Fibroblast of skin of abdomen (primary cell): ENCODE measurements around the gene LMO4.

Experiments used
- DNase-seq: peaks from one replicate; pipeline ENCODE4 v3.0.0-alpha.2; 2013

Gene LMO4

DNA sequence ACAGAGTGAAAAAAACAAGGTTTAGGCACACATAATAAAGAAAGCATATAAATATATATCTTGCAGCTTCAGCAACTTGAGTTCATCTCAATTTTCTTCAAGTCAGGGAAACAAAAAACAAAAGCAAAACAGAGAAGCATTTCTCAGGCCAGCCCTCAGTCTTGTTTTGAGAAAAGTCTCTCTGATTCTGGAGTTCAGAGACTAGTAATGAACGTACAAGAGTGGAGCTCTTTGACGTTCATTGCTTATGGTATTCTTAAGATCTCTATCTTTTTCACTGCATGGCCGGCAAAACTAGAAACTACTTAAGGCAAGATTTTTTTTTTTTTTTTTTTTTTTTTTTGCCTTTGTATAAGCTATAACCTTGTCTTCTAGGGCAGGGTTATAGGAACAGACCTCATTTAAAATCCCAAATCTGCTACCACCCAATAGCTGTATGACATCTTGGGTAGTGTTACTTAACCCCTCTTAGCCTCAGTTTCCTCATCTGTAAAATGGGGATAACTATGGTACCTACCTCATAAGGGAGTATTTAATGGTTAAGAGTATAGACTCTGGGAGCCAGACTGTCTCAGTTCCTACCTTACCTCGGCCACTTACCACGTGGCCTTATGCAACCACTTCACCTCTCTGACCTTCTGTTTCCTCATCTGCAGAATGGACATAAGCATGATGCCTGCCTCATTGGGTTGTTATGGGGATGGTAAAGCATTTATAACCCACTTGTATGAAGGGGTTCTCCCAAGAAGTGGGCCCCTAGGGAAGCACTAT is 33.6 kb downstream of the LMO4 start:
- DNase-seq, result no peak

DNA sequence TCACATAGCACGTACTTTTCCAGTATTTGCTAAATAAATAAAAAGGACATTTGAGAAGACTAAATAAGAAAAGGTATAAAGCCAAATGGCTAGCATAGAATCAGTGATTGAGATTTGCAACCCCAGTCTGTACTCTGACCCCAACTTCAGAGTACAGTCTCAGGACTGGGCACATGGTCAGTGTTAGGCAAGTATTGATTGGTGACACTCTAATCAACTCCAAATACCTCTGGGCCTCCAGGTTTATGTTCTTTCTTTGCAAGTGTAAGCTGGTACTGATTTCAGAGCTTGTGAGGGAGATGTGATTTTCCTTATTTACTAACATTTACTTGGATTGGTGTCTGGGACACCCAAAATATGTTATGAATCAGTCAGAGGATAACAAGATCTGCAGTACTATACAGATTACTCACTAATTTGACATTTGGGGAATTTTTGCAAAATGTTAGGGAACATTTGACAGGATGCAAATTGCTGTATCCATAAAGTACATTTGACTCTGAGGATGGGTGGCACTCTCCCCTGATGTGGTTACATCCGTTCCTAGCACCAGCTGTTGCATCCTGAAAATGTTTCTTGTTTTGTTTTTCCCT is 34.2 kb downstream of the LMO4 start:
- peak; percentile 55 for DNase-seq

DNA sequence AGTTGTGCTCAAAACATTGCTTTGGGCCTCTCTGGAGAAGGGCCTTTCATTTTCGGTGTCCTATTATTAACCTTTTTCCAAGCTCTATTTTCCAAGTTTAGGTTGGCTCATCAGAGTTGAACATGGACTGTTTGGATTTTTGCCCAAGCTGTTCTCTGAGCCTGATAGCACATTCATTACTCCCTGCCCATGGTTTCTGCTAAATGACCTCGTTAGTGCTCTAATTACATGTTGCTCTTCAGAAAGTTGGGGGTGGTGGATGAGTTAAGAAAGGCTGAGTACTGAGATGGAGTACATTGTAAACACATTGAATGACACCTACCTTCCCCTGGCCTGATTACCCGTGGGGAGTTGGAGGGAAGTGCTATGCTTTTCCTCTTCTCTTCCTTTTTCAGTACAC is 38.9 kb downstream of the LMO4 start:
- DNase-seq, result no peak

DNA sequence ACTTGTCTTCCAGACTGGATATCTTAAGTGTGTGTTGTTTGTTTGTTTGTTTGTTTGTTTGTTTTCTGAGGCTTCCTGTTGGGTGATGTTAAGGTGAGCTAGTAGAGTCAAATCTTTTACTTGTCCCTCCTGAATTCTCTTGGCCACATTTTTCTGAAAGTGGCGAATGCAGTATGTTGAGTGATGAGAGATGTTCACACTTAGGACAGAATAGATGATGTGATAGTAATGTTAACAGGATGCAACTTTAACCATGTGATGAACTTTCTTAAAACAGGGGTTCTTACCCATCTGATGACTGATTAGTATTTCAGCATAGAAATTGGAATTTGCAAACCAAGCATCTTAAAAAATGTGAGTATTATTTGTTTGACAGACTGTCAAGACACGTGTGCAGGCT is 40.2 kb downstream of the LMO4 start:
- no peak for DNase-seq

DNA sequence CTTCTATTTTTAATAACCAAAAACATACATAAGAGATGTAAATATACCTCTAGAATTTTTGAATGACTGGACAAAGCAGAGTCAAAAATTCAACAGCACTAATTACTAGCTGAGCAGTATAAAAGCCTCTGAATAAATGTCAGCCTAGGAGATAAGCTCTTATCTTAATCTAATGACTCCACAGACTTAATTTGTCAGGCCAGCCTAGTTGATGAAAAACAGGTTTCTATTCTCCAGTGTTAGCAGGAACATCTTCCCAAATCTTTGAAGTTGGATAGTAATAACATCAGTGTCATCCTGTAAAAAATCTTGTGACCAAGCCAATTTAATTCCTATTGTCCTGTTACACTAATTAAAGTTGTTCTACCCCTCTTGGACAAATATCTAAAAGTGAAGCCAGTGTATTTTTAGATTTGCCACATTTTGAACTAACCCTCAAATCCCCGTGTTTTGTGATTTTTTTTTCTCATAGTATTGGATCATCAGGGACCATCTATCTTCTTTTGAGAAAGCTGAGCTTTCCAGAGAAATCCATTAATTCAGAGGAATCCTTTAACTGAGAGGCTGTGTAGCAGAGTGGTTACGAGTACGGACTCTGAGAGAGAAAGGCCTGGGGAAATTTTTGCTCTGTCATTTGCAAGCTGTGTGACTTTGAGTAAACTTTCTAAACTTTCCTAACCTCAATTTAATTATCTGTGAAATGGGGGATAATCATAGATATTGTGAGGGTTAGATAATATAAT is 41.2 kb downstream of the LMO4 start:
- no peak for DNase-seq

DNA sequence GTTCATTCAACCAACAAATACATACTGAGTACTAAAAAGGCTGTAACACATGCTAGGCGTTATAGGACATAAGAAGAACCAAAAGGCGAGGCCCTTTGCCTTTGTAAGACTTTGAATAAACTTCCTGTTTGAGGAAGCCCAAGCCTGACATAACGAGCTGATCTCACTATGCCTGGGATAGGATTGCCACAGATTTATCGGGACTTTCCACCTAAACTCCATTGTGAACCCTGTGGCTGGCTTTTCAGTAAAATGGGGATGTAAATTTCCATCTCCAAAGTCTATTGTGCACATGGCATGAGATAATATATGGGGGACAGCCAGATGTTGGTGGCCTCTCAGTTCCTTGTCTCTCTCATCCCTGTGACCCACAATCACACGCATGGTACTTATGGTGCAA is 41.9 kb downstream of the LMO4 start:
- no peak for DNase-seq

DNA sequence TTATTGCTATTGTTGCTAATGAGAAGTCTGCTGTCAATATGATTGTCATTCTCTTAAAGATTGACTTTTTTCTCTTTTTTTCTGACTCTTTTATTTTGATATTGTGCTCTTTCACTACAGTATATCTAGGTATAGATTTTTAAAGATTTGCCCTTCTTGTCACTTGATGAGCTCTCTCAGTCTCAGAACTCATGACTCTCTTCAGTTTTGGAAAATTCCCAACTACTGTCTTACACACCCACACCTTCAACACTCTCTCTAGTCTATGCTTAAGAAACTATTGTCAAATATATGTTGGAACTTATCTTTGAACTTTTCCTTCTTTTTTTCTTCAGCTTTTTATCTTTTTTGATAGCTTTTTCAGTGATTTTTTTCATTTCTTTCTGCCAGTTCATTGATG is 50.6 kb downstream of the LMO4 start:
- DNase-seq, result no peak

DNA sequence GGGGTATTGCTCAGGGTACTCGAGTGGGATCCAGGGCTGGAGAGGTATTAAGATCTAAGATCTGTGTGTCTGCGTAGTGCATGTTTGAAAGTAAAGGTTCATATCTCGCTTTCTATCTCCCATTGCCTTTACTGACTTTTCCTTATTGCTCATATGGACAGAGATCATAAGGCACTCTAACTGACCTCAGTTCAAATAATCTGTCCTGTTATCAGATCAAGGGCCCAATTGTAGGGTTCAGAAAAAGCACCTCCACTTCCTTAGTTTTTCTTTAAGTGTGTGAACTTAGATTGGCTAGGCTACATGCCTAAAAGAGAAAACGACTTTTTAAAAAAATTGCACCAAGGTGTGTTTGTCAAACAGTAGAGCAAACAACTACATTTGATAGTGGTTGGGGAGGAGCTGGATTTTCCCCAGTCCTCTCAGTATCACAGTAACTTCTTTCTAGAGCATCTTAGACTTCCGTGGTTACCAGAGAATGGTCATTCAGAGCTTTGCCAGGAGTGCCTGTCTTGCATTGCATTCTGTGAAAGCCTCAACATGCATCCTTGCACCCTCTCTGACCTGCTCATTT is 57.6 kb downstream of the LMO4 start:
- DNase-seq, result no peak

DNA sequence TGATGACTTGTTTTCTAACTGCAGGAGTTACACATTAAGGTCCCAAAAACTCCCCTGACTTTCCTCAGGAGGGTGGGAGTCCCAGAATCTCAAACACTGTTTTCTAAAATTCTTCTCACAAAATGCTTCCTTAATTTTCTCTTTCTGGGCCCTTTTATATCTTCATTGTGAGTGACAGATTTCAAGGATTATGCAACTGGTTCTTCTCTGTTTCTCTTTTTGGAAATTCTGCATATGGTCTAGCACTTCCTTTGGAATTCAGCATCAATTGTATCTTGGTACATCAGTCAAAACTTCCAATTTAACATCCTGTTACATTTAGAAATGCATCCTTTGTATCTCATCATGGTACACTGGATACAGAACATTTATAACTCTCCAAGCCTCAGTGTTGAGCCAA is 59.7 kb downstream of the LMO4 start:
- DNase-seq, result no peak

DNA sequence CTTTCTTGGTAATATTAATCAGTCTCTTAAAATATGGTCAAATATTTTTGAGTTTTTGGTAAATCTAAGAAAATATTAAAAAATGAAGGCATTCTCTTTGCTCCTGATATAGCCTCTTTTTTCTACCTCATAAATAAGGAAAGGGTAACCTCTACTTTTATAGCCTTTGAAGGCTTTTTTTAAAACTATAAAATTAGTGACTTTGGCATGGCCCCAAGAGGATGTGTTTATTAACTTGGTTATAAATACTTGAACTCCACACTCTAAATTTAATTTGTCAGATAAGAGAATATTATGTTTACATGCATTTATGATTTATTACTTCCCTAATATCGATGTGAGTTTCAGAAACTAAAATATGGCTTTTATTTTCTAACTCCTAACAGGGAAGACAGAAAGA is 60.3 kb downstream of the LMO4 start:
- DNase-seq, result no peak

DNA sequence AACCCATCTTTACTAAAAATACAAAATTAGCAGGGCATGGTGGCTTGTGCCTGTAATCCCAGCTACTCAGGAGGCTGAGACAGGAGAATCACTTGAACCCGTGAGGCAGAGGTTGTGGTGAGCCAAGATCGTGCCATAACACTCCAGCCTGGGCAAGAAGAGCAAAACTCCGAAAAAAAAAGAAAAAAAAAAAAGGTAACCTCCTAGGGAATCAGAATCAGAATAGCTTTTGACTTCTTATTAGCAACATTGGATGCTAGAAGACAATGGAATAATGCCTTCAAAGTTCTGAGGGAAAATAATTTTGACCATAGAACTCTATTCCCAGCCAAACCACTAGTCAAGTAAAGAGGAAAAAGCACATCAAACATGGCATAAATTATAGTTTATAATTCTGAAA is 60.9 kb downstream of the LMO4 start:
- DNase-seq, result no peak

DNA sequence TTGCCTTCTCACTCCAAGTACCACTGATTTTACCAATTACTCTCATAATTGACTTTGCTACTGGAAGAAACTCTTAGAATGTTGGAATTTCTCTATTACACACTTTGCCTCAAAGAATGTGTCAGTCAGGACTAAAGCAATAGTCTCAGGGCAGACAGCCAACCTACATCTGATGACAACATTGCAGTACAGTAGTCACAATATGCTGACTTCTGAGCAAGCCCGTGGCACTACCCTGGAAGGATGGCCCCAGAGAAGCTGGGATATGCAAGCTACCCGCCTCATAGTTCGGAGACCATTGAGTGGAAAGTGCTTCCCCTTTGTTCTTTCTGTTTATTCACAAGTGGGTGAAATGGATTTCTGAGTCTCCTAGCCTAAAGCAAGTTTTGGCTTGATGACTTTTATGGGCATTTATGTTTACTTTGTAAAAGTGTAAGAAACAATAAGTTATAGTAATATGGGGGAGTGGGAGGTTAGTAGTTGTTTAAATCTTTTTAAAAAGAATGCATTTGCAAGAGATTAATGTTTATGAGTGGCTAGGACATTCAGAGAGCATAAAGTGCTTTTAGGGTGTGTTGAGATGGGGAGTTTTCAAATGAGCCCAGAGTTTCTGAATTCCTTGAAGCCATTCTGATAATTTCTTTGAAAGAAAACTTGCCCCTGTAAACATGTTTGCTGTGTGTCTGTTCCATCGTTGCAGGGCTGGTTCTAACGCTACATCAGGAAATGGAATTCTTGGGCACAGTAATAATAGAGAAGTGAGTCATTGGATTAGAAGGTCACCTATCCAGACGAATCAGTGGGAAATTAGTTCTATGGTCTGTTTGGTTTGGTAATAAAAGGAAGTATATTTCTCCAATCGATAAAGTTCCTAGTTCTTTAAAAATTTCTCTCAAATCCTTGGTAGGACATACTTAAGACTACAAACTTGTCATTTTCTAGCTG is 63.8 kb downstream of the LMO4 start:
- DNase-seq, result peak; percentile 82

DNA sequence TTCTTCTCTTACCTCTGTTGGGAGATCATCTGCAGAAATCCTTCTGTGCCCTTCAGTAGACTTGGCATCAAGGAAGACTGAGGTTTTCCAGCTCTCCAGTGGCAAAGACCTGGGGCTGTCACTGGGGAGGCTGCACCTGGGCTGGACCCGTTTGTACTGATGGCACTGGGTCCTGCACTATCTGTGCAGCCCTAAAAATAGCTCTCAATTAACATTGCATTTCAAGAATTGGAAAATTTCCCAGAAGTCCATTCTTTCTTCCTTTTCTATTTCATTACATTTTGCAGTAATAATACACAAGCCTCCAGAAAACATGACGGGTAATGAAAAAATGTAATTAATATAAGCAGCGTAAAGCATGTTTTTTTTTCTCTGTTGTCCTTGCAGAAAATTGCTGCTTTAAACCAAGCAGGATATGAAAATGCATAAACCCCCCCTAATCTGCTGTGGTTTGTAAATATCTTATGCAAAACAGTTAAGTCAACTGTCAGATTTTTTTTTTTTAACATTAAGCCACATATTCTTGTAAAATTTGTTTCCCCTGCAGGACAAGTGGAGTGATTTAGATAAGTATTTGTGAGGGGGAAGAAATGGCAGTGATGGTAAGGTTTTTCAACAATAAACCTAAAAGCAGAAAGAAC is 64.9 kb downstream of the LMO4 start:
- DNase-seq, result no peak

DNA sequence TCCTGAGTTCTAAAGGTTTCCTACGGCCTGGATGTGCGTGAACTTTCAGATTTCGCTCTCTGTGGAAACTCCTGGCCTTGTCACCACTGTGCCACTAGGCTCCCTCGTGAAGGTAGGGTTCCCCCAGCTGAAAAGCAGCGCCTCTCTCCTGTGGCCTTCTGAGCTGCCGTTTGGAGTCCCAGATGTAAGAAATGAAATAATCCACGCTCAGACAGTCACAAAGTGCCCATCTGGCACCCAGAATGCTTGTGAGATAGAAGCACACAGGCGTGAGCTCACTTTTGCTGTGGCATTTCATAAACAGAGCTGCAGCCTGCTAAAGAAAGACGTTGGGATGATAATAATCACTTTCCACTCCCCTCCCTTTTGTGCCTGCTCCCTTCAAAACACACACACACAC is 65.8 kb downstream of the LMO4 start:
- no peak for DNase-seq

DNA sequence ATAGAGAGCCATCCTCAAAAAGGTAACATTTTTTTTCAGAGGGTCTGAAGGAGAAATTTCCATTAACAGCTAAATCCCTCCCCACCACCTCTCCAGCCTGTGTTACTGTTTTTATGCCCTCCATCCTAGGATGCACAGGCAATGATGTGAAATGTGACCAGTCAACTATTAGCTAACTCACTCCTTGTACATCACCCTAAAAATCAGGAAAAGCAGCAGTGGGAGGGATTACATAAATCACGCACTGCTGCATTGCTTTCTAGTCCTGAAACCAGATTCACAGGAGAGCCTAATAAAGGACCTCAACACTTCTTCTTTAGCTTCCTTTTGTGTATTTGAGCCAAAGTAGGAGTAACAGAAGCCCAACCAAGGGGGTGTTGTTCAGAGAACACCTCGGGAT is 66.3 kb downstream of the LMO4 start:
- DNase-seq, result peak; percentile 24
